ENCODE measurements around the gene HOXB3.

DNA sequence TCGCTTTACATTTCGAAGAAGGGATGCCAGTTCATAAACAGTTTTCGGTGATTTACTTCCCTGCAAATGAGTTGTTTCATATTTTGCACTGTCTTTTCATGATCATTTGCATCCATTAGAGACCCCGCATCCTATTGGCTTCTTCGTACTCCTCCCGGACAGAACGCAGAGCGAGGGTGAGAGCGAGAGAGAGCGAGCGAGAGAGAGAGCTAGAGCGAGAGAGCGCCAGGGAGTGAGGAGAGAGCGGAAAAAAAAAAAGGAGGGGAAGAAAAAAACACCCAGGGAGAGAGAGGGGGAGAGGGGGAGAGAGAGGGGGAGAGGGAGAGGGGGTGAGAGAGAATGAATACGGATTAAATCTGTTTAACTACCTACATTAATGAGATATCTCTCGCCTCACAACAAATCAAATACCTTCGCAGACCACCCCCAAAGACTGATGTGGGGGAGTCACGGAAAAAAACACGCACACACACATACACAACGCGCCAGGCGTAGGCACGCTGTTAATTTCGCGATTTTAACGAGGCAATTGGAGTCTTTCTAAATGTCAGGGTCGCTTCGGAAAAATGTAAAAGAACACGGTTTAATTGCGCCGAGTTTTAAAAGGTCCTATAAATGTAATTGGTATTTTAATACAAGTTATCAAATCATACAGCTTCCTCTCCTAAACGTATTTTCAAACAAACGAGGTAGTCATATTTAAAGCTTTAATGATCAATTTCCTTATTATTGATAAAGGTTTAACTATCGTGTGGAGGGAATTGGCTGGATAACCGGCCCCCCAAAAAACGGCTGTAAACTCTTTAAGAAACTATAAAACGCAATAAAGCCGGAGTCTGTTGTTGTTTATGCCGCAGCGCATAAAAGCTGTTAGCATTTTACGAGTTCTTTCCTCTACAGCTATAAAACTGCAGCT is 25.3 kb upstream of the HOXB3 start, which contains the start of gene HOXB8:
- TF ChIP-seq POLR2A (IDR thresholded peaks at IDR 0.05) = no peak
- TF ChIP-seq, protein P1, sequence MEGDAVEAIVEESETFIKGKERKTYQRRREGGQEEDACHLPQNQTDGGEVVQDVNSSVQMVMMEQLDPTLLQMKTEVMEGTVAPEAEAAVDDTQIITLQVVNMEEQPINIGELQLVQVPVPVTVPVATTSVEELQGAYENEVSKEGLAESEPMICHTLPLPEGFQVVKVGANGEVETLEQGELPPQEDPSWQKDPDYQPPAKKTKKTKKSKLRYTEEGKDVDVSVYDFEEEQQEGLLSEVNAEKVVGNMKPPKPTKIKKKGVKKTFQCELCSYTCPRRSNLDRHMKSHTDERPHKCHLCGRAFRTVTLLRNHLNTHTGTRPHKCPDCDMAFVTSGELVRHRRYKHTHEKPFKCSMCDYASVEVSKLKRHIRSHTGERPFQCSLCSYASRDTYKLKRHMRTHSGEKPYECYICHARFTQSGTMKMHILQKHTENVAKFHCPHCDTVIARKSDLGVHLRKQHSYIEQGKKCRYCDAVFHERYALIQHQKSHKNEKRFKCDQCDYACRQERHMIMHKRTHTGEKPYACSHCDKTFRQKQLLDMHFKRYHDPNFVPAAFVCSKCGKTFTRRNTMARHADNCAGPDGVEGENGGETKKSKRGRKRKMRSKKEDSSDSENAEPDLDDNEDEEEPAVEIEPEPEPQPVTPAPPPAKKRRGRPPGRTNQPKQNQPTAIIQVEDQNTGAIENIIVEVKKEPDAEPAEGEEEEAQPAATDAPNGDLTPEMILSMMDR (IDR thresholded peaks at IDR 0.05) = no peak
